Measurements from ENCODE around the gene EGFL7. TPM values are rescaled to one million over a fixed set of nuclear protein-coding genes. Genes with fewer than 3 reads are reported as not detected.

EGFL7 gene
- total RNA-seq, 3 donors from 2014 or later (not counting 1 experiment from before 2014, with no cell fraction given), result 0.28 to 0.47 (median 0.29) TPM

GRCh38 chr9:136719195-136719880 lies 56.6 kb downstream of the EGFL7 start:
- Mint-ChIP-seq H3K27ac (no peak overlapping the region), H3K4me1 (peaks cover 3 to 9% of the 10 kb centered on the region in 2 donors), H3K9me3 (no peaks in the 10 kb centered on the region), H3K27me3 (ENCODE audit: low read depth in 2 of 2) (peaks cover 5 to 7% of the 10 kb centered on the region in 2 donors), H3K36me3 (no peaks in the 10 kb centered on the region), H3K4me3 (no peak overlapping the region)
- DNase-seq, result peak in 1 of 2 donors; percentile 60
- ATAC-seq, result peak in 1 of 3 donors; percentile 57
- 55% methylated on average over 24 of the region's 24 CpGs for WGBS (ENCODE audit: insufficient coverage)
- Histone ChIP-seq H3K4me3 (ENCODE audit: low read length) (no peak overlapping the region), H3K4me1 (ENCODE audit: control insufficient read depth, insufficient read depth, low read length) (peaks cover 10% of the 10 kb centered on the region), H3K27ac (ENCODE audit: low read length) (no peak overlapping the region), H3K27me3 (ENCODE audit: control insufficient read depth, insufficient read depth, low read length) (peaks cover 3% of the 10 kb centered on the region), H3K9me3 (ENCODE audit: control insufficient read depth, insufficient read depth, low read length) (no peaks in the 10 kb centered on the region), H3K36me3 (ENCODE audit: control insufficient read depth, insufficient read depth, low read length) (peaks cover 21% of the 10 kb centered on the region)
- TF ChIP-seq, protein P1, sequence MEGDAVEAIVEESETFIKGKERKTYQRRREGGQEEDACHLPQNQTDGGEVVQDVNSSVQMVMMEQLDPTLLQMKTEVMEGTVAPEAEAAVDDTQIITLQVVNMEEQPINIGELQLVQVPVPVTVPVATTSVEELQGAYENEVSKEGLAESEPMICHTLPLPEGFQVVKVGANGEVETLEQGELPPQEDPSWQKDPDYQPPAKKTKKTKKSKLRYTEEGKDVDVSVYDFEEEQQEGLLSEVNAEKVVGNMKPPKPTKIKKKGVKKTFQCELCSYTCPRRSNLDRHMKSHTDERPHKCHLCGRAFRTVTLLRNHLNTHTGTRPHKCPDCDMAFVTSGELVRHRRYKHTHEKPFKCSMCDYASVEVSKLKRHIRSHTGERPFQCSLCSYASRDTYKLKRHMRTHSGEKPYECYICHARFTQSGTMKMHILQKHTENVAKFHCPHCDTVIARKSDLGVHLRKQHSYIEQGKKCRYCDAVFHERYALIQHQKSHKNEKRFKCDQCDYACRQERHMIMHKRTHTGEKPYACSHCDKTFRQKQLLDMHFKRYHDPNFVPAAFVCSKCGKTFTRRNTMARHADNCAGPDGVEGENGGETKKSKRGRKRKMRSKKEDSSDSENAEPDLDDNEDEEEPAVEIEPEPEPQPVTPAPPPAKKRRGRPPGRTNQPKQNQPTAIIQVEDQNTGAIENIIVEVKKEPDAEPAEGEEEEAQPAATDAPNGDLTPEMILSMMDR (IDR thresholded peaks at IDR 0.05), result no peak
- intact Hi-C loops (cut with micrococcal nuclease), result no loop called here

- peaks cover 26% of the 10 kb centered on the region for H3K36me3 ChIP-seq (ENCODE audit: control insufficient read depth, insufficient read depth, low read length)
- H3K27me3 ChIP-seq (ENCODE audit: control insufficient read depth, insufficient read depth, low read length), result no peaks in the 10 kb centered on the region
- Mint-ChIP-seq H3K4me1 (peaks cover 5 to 11% of the 10 kb centered on the region in 2 donors), H3K36me3 (no peaks in the 10 kb centered on the region), H3K9me3 (no peaks in the 10 kb centered on the region), H3K27me3 (ENCODE audit: low read depth in 2 of 2) (peaks cover 5 to 7% of the 10 kb centered on the region in 2 donors), H3K27ac (no peak overlapping the region), H3K4me3 (no peak overlapping the region)
- H3K27ac ChIP-seq (ENCODE audit: low read length), result no peak overlapping the region
- WGBS (ENCODE audit: insufficient coverage), result 92% methylated on average over 20 of the region's 20 CpGs
- no peaks in the 10 kb centered on the region for H3K9me3 ChIP-seq (ENCODE audit: control insufficient read depth, insufficient read depth, low read length)
- H3K4me3 ChIP-seq (ENCODE audit: low read length), result no peak overlapping the region
- ATAC-seq (no peak), DNase-seq (no peak)
- peaks cover 10% of the 10 kb centered on the region for H3K4me1 ChIP-seq (ENCODE audit: control insufficient read depth, insufficient read depth, low read length)
- TF ChIP-seq, protein P1 (IDR thresholded peaks at IDR 0.05), result no peak
- intact Hi-C loops (cut with micrococcal nuclease), result no loop called here
Measured at GRCh38 chr9:136720251-136720897, 57.7 kb downstream of the EGFL7 start.

- H3K36me3 ChIP-seq (ENCODE audit: control insufficient read depth, insufficient read depth, low read length), result peaks cover 32% of the 10 kb centered on the region
- H3K4me3 ChIP-seq (ENCODE audit: low read length), result no peak overlapping the region
- ATAC-seq, result no peak
- peaks cover 2 to 3% of the 10 kb centered on the region in 2 donors for H3K27me3 Mint-ChIP-seq (ENCODE audit: low read depth in 2 of 2)
- 90% methylated on average over 11 of the region's 11 CpGs for WGBS (ENCODE audit: insufficient coverage)
- no peaks in the 10 kb centered on the region for H3K27me3 ChIP-seq (ENCODE audit: control insufficient read depth, insufficient read depth, low read length)
- no peak overlapping the region for H3K27ac ChIP-seq (ENCODE audit: low read length)
- H3K4me1 ChIP-seq (ENCODE audit: control insufficient read depth, insufficient read depth, low read length), result peaks cover 15% of the 10 kb centered on the region
- H3K9me3 ChIP-seq (ENCODE audit: control insufficient read depth, insufficient read depth, low read length), result no peaks in the 10 kb centered on the region
- H3K4me1 Mint-ChIP-seq, result peaks cover 5 to 13% of the 10 kb centered on the region in 2 donors
- H3K9me3 Mint-ChIP-seq, result no peaks in the 10 kb centered on the region
- DNase-seq, result no peak
- no peak overlapping the region for H3K4me3 Mint-ChIP-seq
- H3K36me3 Mint-ChIP-seq, result no peaks in the 10 kb centered on the region
- TF ChIP-seq, protein P1 (IDR thresholded peaks at IDR 0.05), result no peak
- intact Hi-C loops (cut with micrococcal nuclease), result no loop called here
- no peak overlapping the region for H3K27ac Mint-ChIP-seq
Measured at GRCh38 chr9:136720898-136721338, 58.2 kb downstream of the EGFL7 start.
